Left lung (tissue), 10 donors: ENCODE data around the gene LZIC. TPM values are rescaled to one million over a fixed set of nuclear protein-coding genes. Genes with fewer than 3 reads are reported as not detected.

Experiments used
- ATAC-seq: fragments of 200-7000 bp; cut with Tn5 transposase; one replicate; pipeline ENCODE4 v1.9.1; 2020; ENCODE audit warnings: moderate library complexity
- DNase-seq, 4 donors: peaks; one replicate each; pipeline ENCODE4 v3.0.0-alpha.2; 2013 to 2020
- H3K27ac ChIP-seq, 2 donors: fragments of 200-600 bp; sonication (generic) in 1 of 2; one replicate each; pipeline versions ENCODE4 v1.5.0 to v1.8.0; 2020 to 2021
- H3K27me3 ChIP-seq, 2 donors: fragments of 200-600 bp; sonication (generic) in 1 of 2; one replicate each; pipeline versions ENCODE4 v1.5.0 to v1.8.0; 2020 to 2021
- H3K36me3 ChIP-seq, 2 donors: fragments of 200-600 bp; sonication (generic) in 1 of 2; one replicate each; pipeline versions ENCODE4 v1.5.0 to v1.8.0; 2020 to 2021
- H3K4me1 ChIP-seq, 2 donors: fragments of 200-600 bp; one replicate each; pipeline ENCODE4 v1.8.0; 2021
- H3K4me3 ChIP-seq, 2 donors: fragments of 200-600 bp; sonication (generic) in 1 of 2; one replicate each; pipeline versions ENCODE4 v1.5.0 to v1.8.0; 2020 to 2021; ENCODE audit warnings: mild to moderate bottlenecking in 1 of 2
- H3K9me3 ChIP-seq, 2 donors: fragments of 200-600 bp; sonication (generic) in 1 of 2; one replicate each; pipeline versions ENCODE4 v1.5.0 to v1.8.0; 2020 to 2021
- intact Hi-C, 2 donors: fragments of 100-400 bp; cut with DNase I; formaldehyde crosslinking; loops; one replicate each; pipeline versions ENCODE4 v1.11.2 to v1.14.2; 2022
- polyA plus RNA-seq, 6 donors: library from polyadenylated mRNA; unstranded; fragments of 120-200 nt; gene quantifications; one replicate each; pipeline ENCODE4 v1.2.1, GENCODE V29; 2013; ENCODE audit not compliant: insufficient read length in 6 of 6
- total RNA-seq, 2 donors: library from RNA; stranded (reverse); fragmentation: NEBNext Ultra II Directional; extraction: Animal tissue kit (Norgen Biotek cat#: 25700); gene quantifications; one replicate each; pipeline ENCODE4 v1.2.1, GENCODE V29; 2021
- TF ChIP-seq, protein P1 (sequence below), 2 donors: fragments of 200-600 bp; sonication (generic) in 1 of 2; IDR thresholded peaks; one replicate each; pipeline versions ENCODE4 v1.5.0 to v1.8.0; 2021; ENCODE audit warnings: antibody characterized with exemption in 2 of 2
- donor health status: DM: no; HTN: yes; CAD: no.
- donor health status: DM: no; HTN: no; CAD: no.

The LZIC gene
- total and polyA plus RNA-seq, 8 donors = 26.6 to 72.8 (median 69.0) TPM

DNA sequence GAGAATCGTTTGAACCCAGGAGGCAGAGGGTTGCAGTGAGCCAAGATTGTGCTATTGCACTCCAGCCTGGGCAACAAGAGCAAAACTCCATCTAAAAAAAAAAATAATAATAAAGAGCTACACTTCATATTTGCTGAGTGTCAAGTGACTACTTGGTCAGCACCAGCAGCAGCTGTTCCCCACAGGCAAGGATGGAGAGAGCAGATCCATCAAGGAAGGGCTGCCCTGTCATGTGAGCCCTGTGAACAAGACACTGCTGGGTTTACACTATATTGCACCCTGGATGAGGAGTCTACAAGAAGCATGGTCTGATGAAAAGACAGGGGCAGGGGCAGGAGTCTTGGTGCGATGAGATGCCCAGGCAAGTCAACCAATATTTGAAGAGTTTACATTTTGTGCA lies 36.7 kb downstream of the LZIC start:
- TF ChIP-seq, protein P1, sequence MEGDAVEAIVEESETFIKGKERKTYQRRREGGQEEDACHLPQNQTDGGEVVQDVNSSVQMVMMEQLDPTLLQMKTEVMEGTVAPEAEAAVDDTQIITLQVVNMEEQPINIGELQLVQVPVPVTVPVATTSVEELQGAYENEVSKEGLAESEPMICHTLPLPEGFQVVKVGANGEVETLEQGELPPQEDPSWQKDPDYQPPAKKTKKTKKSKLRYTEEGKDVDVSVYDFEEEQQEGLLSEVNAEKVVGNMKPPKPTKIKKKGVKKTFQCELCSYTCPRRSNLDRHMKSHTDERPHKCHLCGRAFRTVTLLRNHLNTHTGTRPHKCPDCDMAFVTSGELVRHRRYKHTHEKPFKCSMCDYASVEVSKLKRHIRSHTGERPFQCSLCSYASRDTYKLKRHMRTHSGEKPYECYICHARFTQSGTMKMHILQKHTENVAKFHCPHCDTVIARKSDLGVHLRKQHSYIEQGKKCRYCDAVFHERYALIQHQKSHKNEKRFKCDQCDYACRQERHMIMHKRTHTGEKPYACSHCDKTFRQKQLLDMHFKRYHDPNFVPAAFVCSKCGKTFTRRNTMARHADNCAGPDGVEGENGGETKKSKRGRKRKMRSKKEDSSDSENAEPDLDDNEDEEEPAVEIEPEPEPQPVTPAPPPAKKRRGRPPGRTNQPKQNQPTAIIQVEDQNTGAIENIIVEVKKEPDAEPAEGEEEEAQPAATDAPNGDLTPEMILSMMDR (IDR thresholded peaks at IDR 0.05) = no peak
- Histone ChIP-seq H3K27ac (no peak overlapping the region), H3K27me3 (no peaks in the 10 kb centered on the region), H3K4me3 (no peak overlapping the region), H3K36me3 (no peaks in the 10 kb centered on the region), H3K4me1 (peaks cover 13 to 42% of the 10 kb centered on the region in 2 donors), H3K9me3 (no peaks in the 10 kb centered on the region)
- DNase-seq (no peak), ATAC-seq (no peak)
- intact Hi-C loops = no loop called here

DNA sequence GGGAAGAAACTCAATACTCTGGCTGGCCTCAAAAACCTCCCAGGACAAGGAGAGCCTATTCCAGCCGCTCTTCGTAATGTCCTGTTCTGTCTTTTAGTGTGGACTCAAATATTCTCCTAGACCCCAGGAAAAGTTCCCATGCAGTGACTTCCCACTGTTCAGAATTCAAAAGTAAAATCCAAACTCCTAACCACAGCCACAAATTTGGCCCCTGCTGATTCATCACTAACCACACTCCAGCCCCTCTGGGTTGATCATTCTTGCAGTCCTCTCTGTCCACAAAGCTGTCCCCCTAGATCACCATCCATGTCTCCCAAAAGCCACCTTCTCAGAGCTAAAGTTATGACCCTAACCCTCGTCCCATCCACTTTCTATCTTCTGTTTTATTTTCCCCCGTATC lies 38.2 kb downstream of the LZIC start:
- DNase-seq = no peak
- TF ChIP-seq, protein P1 (IDR thresholded peaks at IDR 0.05) = no peak
- no peaks in the 10 kb centered on the region for H3K36me3 ChIP-seq
- H3K9me3 ChIP-seq = no peaks in the 10 kb centered on the region
- peaks cover 25 to 49% of the 10 kb centered on the region in 2 donors for H3K4me1 ChIP-seq
- intact Hi-C loops = no loop called here
- H3K27ac ChIP-seq = no peak overlapping the region
- no peak for ATAC-seq
- no peaks in the 10 kb centered on the region for H3K27me3 ChIP-seq
- H3K4me3 ChIP-seq = no peak overlapping the region

DNA sequence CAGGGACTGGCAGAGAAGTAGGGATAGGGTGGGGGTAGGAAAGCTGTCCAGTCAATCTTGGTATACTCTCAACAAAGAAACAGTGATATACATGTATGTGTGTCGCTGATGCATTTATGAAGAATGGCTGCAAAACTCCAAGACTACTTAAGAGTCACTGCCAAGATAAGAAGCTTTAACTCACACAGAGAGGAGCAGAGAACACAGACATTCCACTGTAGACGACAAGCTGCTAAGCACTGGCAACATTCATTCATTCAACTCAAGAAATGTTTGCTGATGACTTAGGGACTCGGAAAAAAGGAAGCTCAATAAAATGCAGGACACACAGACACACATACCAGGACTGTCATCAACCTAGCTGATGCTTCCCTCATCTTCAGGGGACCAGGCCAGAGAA lies 38.6 kb downstream of the LZIC start:
- peaks cover 29 to 53% of the 10 kb centered on the region in 2 donors for H3K4me1 ChIP-seq
- no peaks in the 10 kb centered on the region for H3K36me3 ChIP-seq
- no peak overlapping the region for H3K27ac ChIP-seq
- no peaks in the 10 kb centered on the region for H3K27me3 ChIP-seq
- TF ChIP-seq, protein P1 (IDR thresholded peaks at IDR 0.05) = no peak
- no peaks in the 10 kb centered on the region for H3K9me3 ChIP-seq
- intact Hi-C loops = no loop called here
- no peak overlapping the region for H3K4me3 ChIP-seq
- DNase-seq (no peak), ATAC-seq (no peak)

DNA sequence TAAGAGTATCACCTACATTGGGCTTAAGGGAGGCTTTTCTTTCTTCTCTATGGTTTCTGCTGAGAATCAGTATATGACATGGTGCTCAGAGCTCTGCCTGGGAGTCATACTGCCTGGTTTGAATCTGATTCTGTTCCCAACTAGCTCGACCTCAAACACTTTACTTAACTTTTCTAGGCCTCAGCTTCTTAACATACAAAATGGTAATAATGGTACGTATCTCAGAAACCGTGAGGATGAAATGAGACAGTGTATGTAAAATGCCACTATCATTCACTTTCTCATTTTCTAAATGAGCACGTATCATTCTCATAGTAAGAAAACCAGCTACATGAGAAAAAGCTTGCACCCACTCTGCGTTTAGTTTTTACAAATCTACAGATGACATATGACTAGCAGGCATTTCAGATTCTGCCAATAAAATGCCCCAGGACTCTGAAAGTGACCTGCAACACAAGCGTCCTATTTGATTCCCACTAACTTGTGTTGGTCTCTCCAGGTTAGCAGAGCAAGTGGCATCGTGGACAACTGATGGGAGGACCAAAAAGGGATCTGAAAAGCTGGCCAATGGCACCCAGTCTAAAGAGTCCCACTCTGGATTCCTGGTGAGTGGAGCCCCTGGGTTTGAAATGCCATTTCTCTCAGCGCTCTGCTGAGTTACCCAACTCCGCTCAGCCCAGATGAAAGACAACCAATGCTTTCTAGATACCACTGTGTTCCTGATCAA lies 39.2 kb downstream of the LZIC start:
- no peak overlapping the region for H3K27ac ChIP-seq
- no peak overlapping the region for H3K4me3 ChIP-seq
- no peaks in the 10 kb centered on the region for H3K9me3 ChIP-seq
- H3K27me3 ChIP-seq = no peaks in the 10 kb centered on the region
- TF ChIP-seq, protein P1 (IDR thresholded peaks at IDR 0.05) = no peak
- no peaks in the 10 kb centered on the region for H3K36me3 ChIP-seq
- intact Hi-C loops = no loop called here
- DNase-seq = no peak
- no peak for ATAC-seq
- peaks cover 25 to 51% of the 10 kb centered on the region in 2 donors for H3K4me1 ChIP-seq

DNA sequence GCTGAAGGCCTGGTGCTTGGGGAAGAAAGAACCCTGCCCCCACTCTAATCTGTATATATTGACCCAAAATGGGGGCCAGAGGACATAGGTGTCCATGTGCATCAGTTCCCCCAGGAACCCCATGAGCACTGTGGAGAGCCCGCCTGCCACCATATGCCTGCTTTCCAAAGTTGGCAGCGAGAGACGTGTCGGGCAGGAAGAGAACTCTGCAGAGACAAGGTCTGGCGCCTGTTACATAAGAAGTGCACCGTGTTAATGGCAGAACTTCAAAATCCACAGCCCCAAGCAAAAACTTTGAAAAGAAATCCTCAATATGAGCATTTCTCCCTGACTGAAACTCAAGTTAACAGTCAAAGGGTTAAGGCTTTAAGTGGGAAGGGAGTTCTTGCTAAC lies 41.1 kb downstream of the LZIC start:
- ATAC-seq = no peak
- Histone ChIP-seq H3K4me3 (no peak overlapping the region), H3K27ac (peak overlapping the region; percentile 41 to 80), H3K4me1 (peaks cover 17 to 35% of the 10 kb centered on the region in 2 donors), H3K27me3 (no peaks in the 10 kb centered on the region), H3K36me3 (no peaks in the 10 kb centered on the region), H3K9me3 (no peaks in the 10 kb centered on the region)
- DNase-seq = no peak
- intact Hi-C loops = no loop called here
- TF ChIP-seq, protein P1 (IDR thresholded peaks at IDR 0.05) = no peak
